NOMO-1 treated with DMSO at 0.1 percent for 48 hours (cell line): Measurements from ENCODE around the gene UGT1A1.

Experiments used
- DNase-seq: peaks from one replicate; lab custom pipeline; 2025; ENCODE audit not compliant: unreplicated experiment; lab: John Stamatoyannopoulos, UW

The UGT1A1 gene

GRCh38 chr2:233794128-233794658, 34.1 kb downstream of the UGT1A1 start:
- no peak for DNase-seq

- DNase-seq, result no peak
Measured at GRCh38 chr2:233795735-233796171, 35.7 kb downstream of the UGT1A1 start.

- DNase-seq, result no peak
Measured at GRCh38 chr2:233796254-233796653, 36.2 kb downstream of the UGT1A1 start.

GRCh38 chr2:233798335-233799086, 38.4 kb downstream of the UGT1A1 start:
- DNase-seq, result no peak

- no peak for DNase-seq
Measured at GRCh38 chr2:233799087-233799665, 39.1 kb downstream of the UGT1A1 start.

- DNase-seq, result no peak
Measured at GRCh38 chr2:233799716-233800115, 39.6 kb downstream of the UGT1A1 start.

GRCh38 chr2:233800208-233800607, 40.1 kb downstream of the UGT1A1 start:
- DNase-seq, result no peak

GRCh38 chr2:233801357-233802131, 41.5 kb downstream of the UGT1A1 start:
- DNase-seq, result no peak

- no peak for DNase-seq
Measured at GRCh38 chr2:233802132-233802815, 42.2 kb downstream of the UGT1A1 start.

GRCh38 chr2:233803292-233803911, 43.3 kb downstream of the UGT1A1 start:
- no peak for DNase-seq

GRCh38 chr2:233803994-233804393, 43.9 kb downstream of the UGT1A1 start:
- no peak for DNase-seq

- DNase-seq, result no peak
Measured at GRCh38 chr2:233807215-233807865, 47.3 kb downstream of the UGT1A1 start.

GRCh38 chr2:233807966-233808935, 48.2 kb downstream of the UGT1A1 start:
- no peak for DNase-seq

- DNase-seq, result no peak
Measured at GRCh38 chr2:233810385-233810784, 50.3 kb downstream of the UGT1A1 start.

GRCh38 chr2:233811087-233811486, 51.0 kb downstream of the UGT1A1 start:
- DNase-seq, result no peak

- no peak for DNase-seq
Measured at GRCh38 chr2:233811732-233812131, 51.7 kb downstream of the UGT1A1 start.

- no peak for DNase-seq
Measured at GRCh38 chr2:233813236-233814055, 53.4 kb downstream of the UGT1A1 start.
